ENCODE measurements around the gene TDRD1.

DNA sequence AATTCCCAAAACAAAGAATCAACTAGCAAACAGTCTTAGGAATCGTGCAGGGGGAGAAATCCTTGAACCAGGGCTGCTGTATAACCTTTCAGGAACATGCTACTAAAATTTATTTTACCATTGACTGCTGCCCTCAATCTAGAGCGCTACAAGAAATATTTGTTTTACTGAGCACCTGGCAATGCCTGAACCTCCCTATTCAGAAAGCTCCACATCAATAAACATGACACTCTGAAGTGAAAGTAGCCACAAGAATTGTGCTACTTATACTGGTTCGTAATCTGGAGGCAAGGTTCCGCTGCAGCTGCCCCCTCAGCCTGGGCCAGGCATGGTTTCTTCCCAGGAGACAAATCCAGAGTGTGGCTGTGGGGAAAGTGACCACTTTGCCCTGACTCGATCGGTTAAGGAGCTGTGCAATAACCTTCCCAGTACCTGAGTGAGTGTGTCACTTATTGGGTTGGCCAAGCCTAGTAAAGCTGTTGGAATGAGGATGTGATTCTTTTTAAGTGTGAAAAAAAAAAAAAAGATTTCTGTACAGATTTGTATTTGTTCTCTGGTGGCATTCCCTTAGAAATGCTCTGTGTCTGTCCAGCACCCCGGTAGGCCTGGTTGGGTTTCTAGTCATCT, 67.6 kb downstream of the TDRD1 start:
- TF ChIP-seq TOX (CRISPR knock-in tag; IDR thresholded peaks at IDR 0.05; ENCODE audit: borderline replicate concordance), result no peak
- no peak for TF ChIP-seq ZC3H10 (CRISPR knock-in tag; IDR thresholded peaks at IDR 0.05)
- no peak for TF ChIP-seq RARB (CRISPR knock-in tag; IDR thresholded peaks at IDR 0.05)
- no peak for TF ChIP-seq CSDC2 (CRISPR knock-in tag; IDR thresholded peaks at IDR 0.05)
- no peak for TF ChIP-seq ARNTL (CRISPR knock-in tag; IDR thresholded peaks at IDR 0.05; ENCODE audit: borderline replicate concordance, low read depth)

Data from SK-N-SH treated with all-trans-retinoic acid at 6 μM for 48 hours (cell line).